ENCODE results near the gene FGF1.

- TF ChIP-seq POLR2A (IDR thresholded peaks at IDR 0.05; ENCODE audit: low read length), result no peak
- no peak for TF ChIP-seq GATA1 (IDR thresholded peaks at IDR 0.05; ENCODE audit: low read depth, low read length)
Observed at GRCh38 chr5:142597025-142597424, 88.9 kb downstream of the FGF1 start.

Data from erythroblast (primary cell).